Activated naive CD4-positive, alpha-beta T cell treated with anti-CD3 and anti-CD28 coated beads, Interleukin-2, amount 50 U/mL, for 16 hours (primary cell): ENCODE measurements around the gene CCNJ.
"Not testable (repeated sequence)": the region's sequence is repeated elsewhere in the genome, so short reads cannot be mapped to it uniquely, and the experiment has no call there.

Source experiments
- DNase-seq: peaks from one replicate; pipeline ENCODE4 v3.0.0-alpha.2; 2020

The CCNJ gene

GRCh38 chr10:96043033-96043892 lies at the start of gene CCNJ:
Gene CCNJ (plus strand): TSS chr10:96043583. CDS start chr10:96044394, 811 bp downstream.
- peak; percentile 86 for DNase-seq

- DNase-seq: not testable (repeated sequence)
Measured at GRCh38 chr10:95994376-95994775, 49.0 kb upstream of the CCNJ start.

GRCh38 chr10:95998255-95998784 lies 45.1 kb upstream of the CCNJ start:
- no peak for DNase-seq

- no peak for DNase-seq
Measured at GRCh38 chr10:96013956-96014355, 29.4 kb upstream of the CCNJ start.

GRCh38 chr10:96014473-96015102 lies 28.8 kb upstream of the CCNJ start:
- DNase-seq: no peak

- DNase-seq: peak; percentile 14
Measured at GRCh38 chr10:96017191-96017687, 26.1 kb upstream of the CCNJ start.

- no peak for DNase-seq
Measured at GRCh38 chr10:96021332-96021731, 22.1 kb upstream of the CCNJ start.

- DNase-seq: no peak
Measured at GRCh38 chr10:96022739-96023138, 20.6 kb upstream of the CCNJ start.

GRCh38 chr10:96023168-96023567 lies 20.2 kb upstream of the CCNJ start:
- DNase-seq: no peak

- DNase-seq: no peak
Measured at GRCh38 chr10:96025566-96025965, 17.8 kb upstream of the CCNJ start.

- DNase-seq: no peak
Measured at GRCh38 chr10:96034625-96035024, 8.8 kb upstream of the CCNJ start.

GRCh38 chr10:96038476-96039387 lies 4.7 kb upstream of the CCNJ start:
- no peak for DNase-seq

GRCh38 chr10:96041146-96041545 lies 2.2 kb upstream of the CCNJ start:
- DNase-seq: no peak

- peak; percentile 61 for DNase-seq
Measured at GRCh38 chr10:96043893-96044715, 721 bp downstream of the CCNJ start.

GRCh38 chr10:96044736-96045135 lies 1.4 kb downstream of the CCNJ start:
- DNase-seq: no peak

- DNase-seq: no peak
Measured at GRCh38 chr10:96046546-96046945, 3.2 kb downstream of the CCNJ start.

GRCh38 chr10:96047004-96047649 lies 3.7 kb downstream of the CCNJ start:
- DNase-seq: no peak

GRCh38 chr10:96047925-96048324 lies 4.5 kb downstream of the CCNJ start:
- DNase-seq: not testable (repeated sequence)

- DNase-seq: no peak
Measured at GRCh38 chr10:96049340-96049739, 6.0 kb downstream of the CCNJ start.

GRCh38 chr10:96053985-96054384 lies 10.6 kb downstream of the CCNJ start:
- no peak for DNase-seq

GRCh38 chr10:96056787-96057186 lies 13.4 kb downstream of the CCNJ start:
- DNase-seq: no peak
